ENCODE measurements around the gene SURF6. TPM values are rescaled to one million over a fixed set of nuclear protein-coding genes. Genes with fewer than 3 reads are reported as not detected.
A peak's percentile ranks its signal among the peaks of the same experiment; 100 is the strongest.

Gene SURF6
- total and polyA plus RNA-seq, 2 of the 8 experiments (the other 6 are each of a cell fraction or from before 2014, with no cell fraction given) = 6.1 to 23.7 TPM

GRCh38 chr9:133379153-133380086 lies 43.4 kb upstream of the SURF6 start:
- Histone ChIP-seq H3K9me3 (ENCODE audit: insufficient read depth in 2 of 2, low read depth in 1 of 2, low read length in 1 of 2) (peaks cover 0 to 15% of the 10 kb centered on the region in 2 experiments; a peak in 3 of 4 replicates), H3K27ac (ENCODE audit: low read depth, low read length) (no peak overlapping the region), H3K4ac (replicated peaks; ENCODE audit: insufficient read length, low read depth, low read length) (no peak overlapping the region), H3K4me2 (ENCODE audit: insufficient read depth in 1 of 2, low read depth in 2 of 2, low read length in 2 of 2) (no peak overlapping the region), H2BK15ac (ENCODE audit: low read length) (no peak overlapping the region), H4K91ac (replicated peaks; ENCODE audit: insufficient read length, low read length) (no peak overlapping the region), H3K36me3 (ENCODE audit: control insufficient read depth in 2 of 4, insufficient read depth in 4 of 4, low read length in 3 of 4) (no peaks in the 10 kb centered on the region; a peak in 1 of 8 replicates), H4K8ac (ENCODE audit: extremely low read depth, insufficient read depth, low read length) (no peak overlapping the region), H3K56ac (replicated peaks; ENCODE audit: insufficient read length, low read depth, low read length) (no peak overlapping the region), H3K79me1 (ENCODE audit: low read depth, low read length) (no peaks in the 10 kb centered on the region), H3K14ac (ENCODE audit: insufficient read length) (no peak overlapping the region), H3K18ac (ENCODE audit: extremely low read depth, low read length) (no peak overlapping the region), H3K9ac (replicated peaks in 1 of 4; ENCODE audit: extremely low read depth in 1 of 4, low read depth in 3 of 4, low read length in 3 of 4) (no peak overlapping the region), H3K79me2 (ENCODE audit: control insufficient read depth in 1 of 2, insufficient read depth in 2 of 2, low read length in 2 of 2) (peaks cover 4 to 10% of the 10 kb centered on the region in 2 experiments; a peak in 3 of 4 replicates), H4K20me1 (replicated peaks in 1 of 2; ENCODE audit: control insufficient read depth in 1 of 2, insufficient read depth in 2 of 2, low read length in 2 of 2) (peaks cover 0 to 17% of the 10 kb centered on the region in 2 experiments), H2BK20ac (ENCODE audit: low read length) (no peak overlapping the region), H3K4me1 (replicated peaks in 1 of 4; ENCODE audit: control insufficient read depth in 3 of 4, insufficient read depth in 4 of 4, low read length in 3 of 4) (peaks cover 0 to 5% (median 0%) of the 10 kb centered on the region in 4 experiments; a peak in 1 of 7 replicates), H2BK12ac (ENCODE audit: low read depth, low read length) (peak overlapping the region; percentile 75; the same call in 1 of the 2 replicates), H3K23me2 (ENCODE audit: low read depth, low read length) (peaks cover 23% of the 10 kb centered on the region; the same call in 1 of the 2 replicates), H3K27me3 (replicated peaks in 1 of 4; ENCODE audit: control insufficient read depth in 3 of 4, extremely low read depth in 1 of 4, insufficient read depth in 3 of 4, low read length in 3 of 4) (peaks cover 0 to 11% (median 6%) of the 10 kb centered on the region in 4 experiments; a peak in 5 of 7 replicates), H2BK5ac (ENCODE audit: low read depth, low read length) (no peak overlapping the region), H2AK5ac (ENCODE audit: low read depth, low read length) (0 out of 2 replicates have a peak overlapping the region, but pooled peaks have one; percentile 70), H3K4me3 (ENCODE audit: extremely low read depth in 1 of 4, insufficient read depth in 2 of 4, low read depth in 3 of 4, low read length in 4 of 4) (no peak overlapping the region), H2AFZ (ENCODE audit: low read length) (no peak overlapping the region), H2BK120ac (replicated peaks; ENCODE audit: low read depth, low read length) (no peak overlapping the region), H4K5ac (ENCODE audit: insufficient read length, low read depth, low read length) (no peak overlapping the region), H3K23ac (ENCODE audit: insufficient read length) (no peak overlapping the region)
- FAIRE-seq (no peak), DNase-seq (ENCODE audit: low read depth in 1 of 2, low spot score in 2 of 2) (no peak)
- WGBS, 2 experiments (ENCODE audit: extremely low coverage in 1 of 2, insufficient coverage in 1 of 2, insufficient read length in 1 of 2, insufficient replicate concordance in 2 of 2, low coverage in 1 of 2, low lambda C conversion rate in 2 of 2, missing lambda C conversion rate in 1 of 2) = 90% methylated on average over 14 of the region's 14 CpGs; no CpG with 5 or more reads in 1 of the 2 experiments
- ChIA-PET CTCF (ENCODE audit: partially characterized antibody) (interaction anchor here (0.7 to 5.4 kb wide), 10 partner anchors 10 to 108 kb away, joined by 3 to 33 read pairs (median 4); no protein-coding TSS in a partner anchor), POLR2A (ENCODE audit: partially characterized antibody) (interaction anchor here (0.7 to 19.9 kb wide), 6 partner anchors 12 to 26 kb away, joined by 3 to 461 read pairs (median 4); partner anchors contain the start of genes MED22, RPL7A, SURF1 and SURF2)
- TF ChIP-seq SIRT6 (IDR thresholded peaks at IDR 0.05; ENCODE audit: low read length) (no peak), CEBPB (IDR thresholded peaks at IDR 0.05; ENCODE audit: low read depth, low read length) (no peak), SP4 (IDR thresholded peaks at IDR 0.05; ENCODE audit: low read length) (no peak), KDM5A (IDR thresholded peaks at IDR 0.05; ENCODE audit: low read length) (no peak), CHD1 (IDR thresholded peaks at IDR 0.05; ENCODE audit: low read depth, low read length) (no peak)
